ENCODE measurements around the gene PAQR6. TPM values are rescaled to one million over a fixed set of nuclear protein-coding genes. Genes with fewer than 3 reads are reported as not detected.

PAQR6 gene
- total and polyA plus RNA-seq, 7 donors = 0.30 to 1.2 (median 0.73) TPM

- H3K27me3 ChIP-seq (ENCODE audit: insufficient read depth in 3 of 3, low read length in 2 of 3) = no peaks in the 10 kb centered on the region
- no peaks in the 10 kb centered on the region for H3K9me3 ChIP-seq
- H3K4me3 ChIP-seq = no peak overlapping the region
- ATAC-seq = no peak
- 81 to 85% (median 83%) methylated on average over 5 of the region's 5 CpGs for WGBS, 3 donors
- H3K4me1 ChIP-seq = peaks cover 26% of the 10 kb centered on the region
- intact Hi-C loops (cut with DNase I) = no loop called here
- TF ChIP-seq CTCF (IDR thresholded peaks at IDR 0.05) = no peak
- no peak for DNase-seq
- no peak overlapping the region for H3K27ac ChIP-seq
- peaks cover 14 to 54% of the 10 kb centered on the region in 2 donors for H3K36me3 ChIP-seq (ENCODE audit: insufficient read depth in 1 of 2, low read depth in 1 of 2)
Observed at GRCh38 chr1:156198831-156199349, 49.0 kb downstream of the PAQR6 start.

DNA sequence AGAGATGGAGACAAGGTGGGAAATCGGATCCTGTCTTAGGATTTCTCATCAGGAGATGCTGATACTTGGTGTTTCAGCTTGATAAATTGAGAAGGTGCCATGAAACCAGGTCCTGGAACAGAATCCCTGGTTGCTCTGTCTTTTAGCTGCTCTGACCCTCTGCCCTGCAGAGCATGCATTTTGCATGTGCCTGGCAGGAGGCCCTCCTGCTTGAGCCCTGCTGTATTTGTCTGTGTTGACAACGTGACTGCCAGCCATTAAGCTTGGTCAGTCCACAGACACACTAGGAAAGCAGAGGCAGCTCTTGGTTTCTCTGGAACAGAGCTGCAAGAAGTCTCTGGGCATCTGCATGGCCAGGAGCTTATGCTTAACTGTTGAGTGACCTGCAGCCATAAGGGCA, 51.4 kb downstream of the PAQR6 start:
- no peaks in the 10 kb centered on the region for H3K27me3 ChIP-seq (ENCODE audit: insufficient read depth in 3 of 3, low read length in 2 of 3)
- DNase-seq (no peak), ATAC-seq (no peak)
- peaks cover 10 to 40% of the 10 kb centered on the region in 2 donors for H3K36me3 ChIP-seq (ENCODE audit: insufficient read depth in 1 of 2, low read depth in 1 of 2)
- no peak overlapping the region for H3K4me3 ChIP-seq
- H3K27ac ChIP-seq = peak overlapping the region; percentile 5
- intact Hi-C loops (cut with DNase I) = loop anchor here in 1 of 2 donors (2.0 kb wide), 1 partner anchor 16 kb away; the partner anchor contains the start of gene PMF1
- 49 to 61% (median 59%) methylated on average over 2 of the region's 2 CpGs for WGBS, 3 donors
- H3K9me3 ChIP-seq = no peaks in the 10 kb centered on the region
- no peak for TF ChIP-seq CTCF (IDR thresholded peaks at IDR 0.05)
- H3K4me1 ChIP-seq = peaks cover 35% of the 10 kb centered on the region

- Histone ChIP-seq H3K4me3 (no peak overlapping the region), H3K27ac (no peak overlapping the region), H3K4me1 (peaks cover 36% of the 10 kb centered on the region), H3K27me3 (ENCODE audit: insufficient read depth in 3 of 3, low read length in 2 of 3) (no peaks in the 10 kb centered on the region), H3K9me3 (no peaks in the 10 kb centered on the region), H3K36me3 (ENCODE audit: insufficient read depth in 1 of 2, low read depth in 1 of 2) (peaks cover 10 to 34% of the 10 kb centered on the region in 2 donors)
- WGBS, 3 donors = 61 to 73% (median 65%) methylated on average over 4 of the region's 4 CpGs
- intact Hi-C loops (cut with DNase I) = loop anchor here in 1 of 2 donors (2.0 kb wide), 1 partner anchor 17 kb away; the partner anchor contains the start of gene PMF1
- DNase-seq = no peak
- TF ChIP-seq CTCF (IDR thresholded peaks at IDR 0.05) = no peak
- no peak for ATAC-seq
Observed at GRCh38 chr1:156195853-156196252, 52.0 kb downstream of the PAQR6 start.

GRCh38 chr1:156194300-156194652, 53.6 kb downstream of the PAQR6 start:
- Histone ChIP-seq H3K4me1 (peaks cover 36% of the 10 kb centered on the region), H3K27ac (peak overlapping the region; percentile 91), H3K36me3 (ENCODE audit: insufficient read depth in 1 of 2, low read depth in 1 of 2) (peaks cover 7 to 20% of the 10 kb centered on the region in 2 donors), H3K9me3 (no peaks in the 10 kb centered on the region), H3K4me3 (peak overlapping the region; percentile 100), H3K27me3 (ENCODE audit: insufficient read depth in 3 of 3, low read length in 2 of 3) (no peaks in the 10 kb centered on the region)
- DNase-seq = no peak
- WGBS, 3 donors = 8 to 12% (median 9%) methylated on average over 14 of the region's 14 CpGs
- intact Hi-C loops (cut with DNase I) = no loop called here
- no peak for TF ChIP-seq CTCF (IDR thresholded peaks at IDR 0.05)
- peak in 1 of 4 donors; percentile 18 for ATAC-seq

All from psoas muscle (tissue), 8 donors.